Neural crest cell (in vitro differentiated cells): ENCODE results near the gene PRKCE. TPM values are rescaled to one million over a fixed set of nuclear protein-coding genes. Genes with fewer than 3 reads are reported as not detected.
A peak's percentile ranks its signal among the peaks of the same experiment; 100 is the strongest.

ENCODE experiments used
- DNase-seq: peaks from one replicate; pipeline ENCODE4 v3.0.0; 2021; ENCODE audit warnings: low read depth, mixed read lengths, low spot score
- H3K27ac Mint-ChIP-seq: one replicate; pipeline ENCODE4 v1.8.0; 2021; ENCODE audit warnings: mild to moderate bottlenecking, mixed read lengths; ENCODE audit not compliant: unreplicated experiment
- H3K27me3 Mint-ChIP-seq: 2 replicates; pipeline ENCODE4 v1.8.0; 2021; ENCODE audit warnings: low read depth, mild to moderate bottlenecking, mixed read lengths
- H3K36me3 Mint-ChIP-seq: 2 replicates; pipeline ENCODE4 v1.8.0; 2021; ENCODE audit warnings: low read depth, mild to moderate bottlenecking, mixed read lengths
- H3K4me1 Mint-ChIP-seq: 2 replicates; pipeline ENCODE4 v1.8.0; 2021; ENCODE audit warnings: mixed read lengths
- H3K4me3 Mint-ChIP-seq: one replicate; pipeline ENCODE4 v1.8.0; 2021; ENCODE audit warnings: mild to moderate bottlenecking, mixed read lengths
- H3K9me3 Mint-ChIP-seq: 2 replicates; pipeline ENCODE4 v1.8.0; 2021; ENCODE audit warnings: mixed read lengths
- total RNA-seq: library from RNA; stranded (reverse); gene quantifications from 2 replicates; pipeline ENCODE4 v1.2.1, GENCODE V29; 2021
- TF ChIP-seq, protein P1 (sequence below): fragments of 200-600 bp; sonication (generic); conservative IDR thresholded peaks from 2 replicates; pipeline ENCODE4 v1.5.0; 2021; ENCODE audit warnings: antibody characterized with exemption, mild to moderate bottlenecking

The PRKCE gene
- total RNA-seq, 1 donor from 2014 or later: 15.6 TPM

GRCh38 chr2:46188041-46188716 lies 536.7 kb downstream of the PRKCE start:
- DNase-seq: no peak
- Mint-ChIP-seq H3K9me3 (no peaks in the 10 kb centered on the region), H3K36me3 (no peaks in the 10 kb centered on the region), H3K4me3 (no peak overlapping the region), H3K27ac (no peak overlapping the region), H3K4me1 (peaks cover 4% of the 10 kb centered on the region), H3K27me3 (no peaks in the 10 kb centered on the region)
- TF ChIP-seq, protein P1, sequence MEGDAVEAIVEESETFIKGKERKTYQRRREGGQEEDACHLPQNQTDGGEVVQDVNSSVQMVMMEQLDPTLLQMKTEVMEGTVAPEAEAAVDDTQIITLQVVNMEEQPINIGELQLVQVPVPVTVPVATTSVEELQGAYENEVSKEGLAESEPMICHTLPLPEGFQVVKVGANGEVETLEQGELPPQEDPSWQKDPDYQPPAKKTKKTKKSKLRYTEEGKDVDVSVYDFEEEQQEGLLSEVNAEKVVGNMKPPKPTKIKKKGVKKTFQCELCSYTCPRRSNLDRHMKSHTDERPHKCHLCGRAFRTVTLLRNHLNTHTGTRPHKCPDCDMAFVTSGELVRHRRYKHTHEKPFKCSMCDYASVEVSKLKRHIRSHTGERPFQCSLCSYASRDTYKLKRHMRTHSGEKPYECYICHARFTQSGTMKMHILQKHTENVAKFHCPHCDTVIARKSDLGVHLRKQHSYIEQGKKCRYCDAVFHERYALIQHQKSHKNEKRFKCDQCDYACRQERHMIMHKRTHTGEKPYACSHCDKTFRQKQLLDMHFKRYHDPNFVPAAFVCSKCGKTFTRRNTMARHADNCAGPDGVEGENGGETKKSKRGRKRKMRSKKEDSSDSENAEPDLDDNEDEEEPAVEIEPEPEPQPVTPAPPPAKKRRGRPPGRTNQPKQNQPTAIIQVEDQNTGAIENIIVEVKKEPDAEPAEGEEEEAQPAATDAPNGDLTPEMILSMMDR: no peak

DNA sequence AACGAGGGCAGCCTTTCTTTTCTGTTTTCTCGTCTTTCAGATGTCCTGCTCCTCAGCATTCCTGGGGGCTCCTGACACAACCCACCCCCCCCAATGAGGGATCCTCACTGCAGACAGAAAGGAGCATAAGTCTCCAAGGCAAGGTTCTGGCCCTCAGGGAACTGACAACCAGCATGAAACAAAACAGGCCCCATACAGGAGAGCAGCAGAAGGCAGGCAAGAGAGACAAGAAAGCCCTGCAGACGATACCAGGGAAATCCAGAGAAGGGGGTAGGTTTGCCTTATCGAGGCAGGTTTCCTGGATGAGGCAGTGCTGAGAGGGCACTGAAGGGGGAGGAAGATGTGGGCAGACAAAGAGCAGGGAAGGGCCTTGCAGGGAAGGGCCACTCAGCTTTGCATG lies 541.9 kb downstream of the PRKCE start:
- Mint-ChIP-seq H3K4me3 (no peak overlapping the region), H3K36me3 (no peaks in the 10 kb centered on the region), H3K9me3 (no peaks in the 10 kb centered on the region), H3K27ac (no peak overlapping the region), H3K4me1 (no peaks in the 10 kb centered on the region), H3K27me3 (no peaks in the 10 kb centered on the region)
- TF ChIP-seq, protein P1: no peak
- no peak for DNase-seq

GRCh38 chr2:46193855-46194254 lies 542.4 kb downstream of the PRKCE start:
- H3K4me1 Mint-ChIP-seq: no peaks in the 10 kb centered on the region
- TF ChIP-seq, protein P1: no peak
- no peaks in the 10 kb centered on the region for H3K27me3 Mint-ChIP-seq
- H3K27ac Mint-ChIP-seq: no peak overlapping the region
- DNase-seq: no peak
- no peak overlapping the region for H3K4me3 Mint-ChIP-seq
- no peaks in the 10 kb centered on the region for H3K9me3 Mint-ChIP-seq
- no peaks in the 10 kb centered on the region for H3K36me3 Mint-ChIP-seq

DNA sequence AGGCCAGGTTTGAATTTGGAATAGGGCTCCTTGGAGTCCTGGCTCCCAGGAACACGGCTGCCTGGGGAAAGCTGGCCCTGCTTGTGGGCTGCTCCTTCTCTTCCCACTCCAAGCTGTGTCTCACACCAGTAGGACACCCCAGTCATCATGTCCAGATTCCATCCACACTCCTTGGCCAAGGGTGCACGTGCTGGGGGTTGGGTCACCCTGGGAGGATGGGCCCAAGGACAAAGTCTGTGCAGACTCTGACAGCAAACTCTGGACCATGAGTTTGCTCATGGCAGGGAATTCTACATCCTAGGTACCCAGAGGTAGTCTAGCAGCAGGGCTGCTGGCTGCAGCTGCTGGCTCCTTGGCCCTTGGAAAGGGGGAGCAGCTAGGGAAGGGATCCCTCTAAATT lies 543.4 kb downstream of the PRKCE start:
- peak overlapping the region; percentile 19 for H3K27ac Mint-ChIP-seq
- TF ChIP-seq, protein P1: no peak
- H3K4me3 Mint-ChIP-seq: no peak overlapping the region
- no peaks in the 10 kb centered on the region for H3K27me3 Mint-ChIP-seq
- no peak for DNase-seq
- H3K4me1 Mint-ChIP-seq: no peaks in the 10 kb centered on the region
- no peaks in the 10 kb centered on the region for H3K36me3 Mint-ChIP-seq
- no peaks in the 10 kb centered on the region for H3K9me3 Mint-ChIP-seq

DNA sequence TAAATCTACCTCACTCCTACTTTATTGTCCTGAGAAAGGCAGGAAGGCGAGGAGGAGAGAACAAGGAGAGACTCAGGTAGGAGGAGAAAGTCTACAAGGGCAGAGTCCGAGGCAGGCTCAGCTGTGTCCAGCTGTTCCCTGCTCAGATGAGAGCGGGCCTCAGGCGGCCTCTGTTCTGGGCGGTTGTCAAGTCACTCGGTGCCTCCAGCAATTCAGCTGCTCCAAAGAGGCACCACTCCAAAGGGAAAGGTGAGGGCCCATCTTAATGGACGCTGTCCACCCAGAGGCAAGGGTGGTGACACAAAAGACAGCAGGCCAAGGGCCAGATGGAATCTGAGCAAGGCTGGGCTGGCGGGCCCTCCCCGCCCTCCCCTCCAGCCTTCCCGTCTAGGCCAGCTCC lies 544.3 kb downstream of the PRKCE start:
- no peaks in the 10 kb centered on the region for H3K27me3 Mint-ChIP-seq
- no peaks in the 10 kb centered on the region for H3K4me1 Mint-ChIP-seq
- no peaks in the 10 kb centered on the region for H3K9me3 Mint-ChIP-seq
- H3K4me3 Mint-ChIP-seq: no peak overlapping the region
- TF ChIP-seq, protein P1: no peak
- no peak overlapping the region for H3K27ac Mint-ChIP-seq
- H3K36me3 Mint-ChIP-seq: no peaks in the 10 kb centered on the region
- no peak for DNase-seq
